Colon (tissue), 2 donors: ENCODE results near the gene KCTD10.
A peak's percentile ranks its signal among the peaks of the same experiment; 100 is the strongest.
"Not testable (repeated sequence)": the region's sequence is repeated elsewhere in the genome, so short reads cannot be mapped to it uniquely, and the experiment has no call there.

Source experiments
- FAIRE-seq: peaks from 2 replicates; lab custom pipeline; 2012; peaks lifted over from hg19 to GRCh38; lab: Jason Lieb, UNC
- donor health status: control.
- donor health status: control.

Gene KCTD10

GRCh38 chr12:109448707-109449390, 28.3 kb downstream of the KCTD10 start:
- FAIRE-seq: no peak

GRCh38 chr12:109448272-109448671, 28.8 kb downstream of the KCTD10 start:
- FAIRE-seq: no peak

- FAIRE-seq: no peak
Measured at GRCh38 chr12:109447482-109447881, 29.6 kb downstream of the KCTD10 start.

- FAIRE-seq: no peak
Measured at GRCh38 chr12:109446869-109447268, 30.2 kb downstream of the KCTD10 start.

- peak; percentile 88 for FAIRE-seq
Measured at GRCh38 chr12:109445191-109445609, 31.9 kb downstream of the KCTD10 start.

- FAIRE-seq: no peak
Measured at GRCh38 chr12:109444259-109444658, 32.8 kb downstream of the KCTD10 start.

GRCh38 chr12:109443794-109444193, 33.3 kb downstream of the KCTD10 start:
- no peak for FAIRE-seq

- no peak for FAIRE-seq
Measured at GRCh38 chr12:109440851-109441490, 36.1 kb downstream of the KCTD10 start.

GRCh38 chr12:109439951-109440350, 37.1 kb downstream of the KCTD10 start:
- not testable (repeated sequence) for FAIRE-seq

GRCh38 chr12:109439181-109439580, 37.9 kb downstream of the KCTD10 start:
- no peak for FAIRE-seq

GRCh38 chr12:109436188-109436560, 40.9 kb downstream of the KCTD10 start:
- FAIRE-seq: no peak

GRCh38 chr12:109435428-109436187, 41.5 kb downstream of the KCTD10 start:
- no peak for FAIRE-seq

- no peak for FAIRE-seq
Measured at GRCh38 chr12:109434582-109434981, 42.5 kb downstream of the KCTD10 start.

GRCh38 chr12:109433618-109434017, 43.5 kb downstream of the KCTD10 start:
- FAIRE-seq: no peak

- no peak for FAIRE-seq
Measured at GRCh38 chr12:109432842-109433304, 44.2 kb downstream of the KCTD10 start.

- FAIRE-seq: no peak
Measured at GRCh38 chr12:109432431-109432830, 44.7 kb downstream of the KCTD10 start.

- no peak for FAIRE-seq
Measured at GRCh38 chr12:109430244-109430643, 46.9 kb downstream of the KCTD10 start.

GRCh38 chr12:109428804-109429203, 48.3 kb downstream of the KCTD10 start:
- FAIRE-seq: not testable (repeated sequence)

GRCh38 chr12:109428037-109428629, 49.0 kb downstream of the KCTD10 start:
- FAIRE-seq: no peak

- FAIRE-seq: no peak
Measured at GRCh38 chr12:109423392-109423791, 53.7 kb downstream of the KCTD10 start.

GRCh38 chr12:109422251-109422650, 54.8 kb downstream of the KCTD10 start:
- FAIRE-seq: no peak

GRCh38 chr12:109421355-109422087, 55.6 kb downstream of the KCTD10 start:
- no peak for FAIRE-seq
